ENCODE measurements around the gene TNNT1.

Gene TNNT1

DNA sequence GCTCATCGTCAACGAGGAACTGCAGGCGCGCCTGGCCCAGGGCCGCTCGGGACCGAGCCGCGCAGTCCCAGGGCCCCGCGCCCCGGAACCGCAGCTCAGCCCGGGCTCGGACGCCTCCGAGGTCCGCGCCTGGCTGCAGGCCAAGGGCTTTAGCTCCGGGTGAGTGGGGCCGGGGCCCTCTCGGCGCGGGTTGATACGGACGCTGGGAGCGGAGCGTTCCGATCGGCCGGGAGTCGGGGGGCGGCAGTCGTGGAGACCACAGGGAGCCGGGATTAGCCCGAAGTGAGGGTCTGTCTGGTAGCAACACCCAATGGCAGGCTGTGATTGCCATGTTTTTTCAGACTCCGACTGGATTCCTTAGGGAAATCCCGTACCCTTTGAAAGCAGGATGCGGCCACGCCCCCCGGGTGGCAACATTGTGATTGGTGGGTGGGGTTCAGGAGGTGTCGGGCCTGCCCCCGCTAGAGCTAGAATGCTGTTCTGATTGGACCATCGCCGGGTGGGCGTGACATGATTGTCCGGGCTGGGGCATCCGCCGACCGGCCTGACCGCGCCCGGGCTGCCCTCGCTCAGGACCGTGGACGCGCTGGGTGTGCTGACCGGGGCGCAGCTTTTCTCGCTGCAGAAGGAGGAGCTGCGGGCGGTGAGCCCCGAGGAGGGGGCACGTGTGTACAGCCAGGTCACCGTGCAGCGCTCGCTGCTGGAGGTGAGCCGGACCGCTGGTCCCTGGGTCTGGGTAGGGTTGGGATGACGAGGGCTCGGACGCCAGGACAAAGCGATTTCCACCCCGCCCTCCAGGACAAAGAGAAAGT lies 62.1 kb downstream of the TNNT1 start:
- no peak for FAIRE-seq

GRCh38 chr19:55085923-55086715 lies 62.9 kb downstream of the TNNT1 start:
- no peak for FAIRE-seq

DNA sequence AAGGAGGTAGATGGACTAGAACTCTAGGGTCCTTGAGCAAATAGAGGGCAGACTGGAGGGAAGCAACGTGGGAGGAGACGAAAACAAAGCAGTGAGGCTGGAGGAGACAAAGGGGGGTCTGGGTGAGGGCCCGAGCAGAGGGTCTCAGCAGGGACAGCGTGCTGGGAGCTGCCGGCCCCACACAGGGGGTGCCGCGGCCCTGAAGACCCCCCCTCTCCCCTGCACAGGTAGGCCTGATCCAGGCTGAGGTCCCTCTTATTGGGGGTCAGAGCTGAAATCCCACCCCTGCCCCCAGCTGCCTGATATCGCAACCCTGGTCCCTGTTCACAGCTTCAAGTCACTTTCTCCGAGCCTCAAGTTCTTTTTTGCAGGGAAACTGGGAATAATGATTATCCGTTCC lies 64.6 kb downstream of the TNNT1 start:
- no peak for FAIRE-seq

DNA sequence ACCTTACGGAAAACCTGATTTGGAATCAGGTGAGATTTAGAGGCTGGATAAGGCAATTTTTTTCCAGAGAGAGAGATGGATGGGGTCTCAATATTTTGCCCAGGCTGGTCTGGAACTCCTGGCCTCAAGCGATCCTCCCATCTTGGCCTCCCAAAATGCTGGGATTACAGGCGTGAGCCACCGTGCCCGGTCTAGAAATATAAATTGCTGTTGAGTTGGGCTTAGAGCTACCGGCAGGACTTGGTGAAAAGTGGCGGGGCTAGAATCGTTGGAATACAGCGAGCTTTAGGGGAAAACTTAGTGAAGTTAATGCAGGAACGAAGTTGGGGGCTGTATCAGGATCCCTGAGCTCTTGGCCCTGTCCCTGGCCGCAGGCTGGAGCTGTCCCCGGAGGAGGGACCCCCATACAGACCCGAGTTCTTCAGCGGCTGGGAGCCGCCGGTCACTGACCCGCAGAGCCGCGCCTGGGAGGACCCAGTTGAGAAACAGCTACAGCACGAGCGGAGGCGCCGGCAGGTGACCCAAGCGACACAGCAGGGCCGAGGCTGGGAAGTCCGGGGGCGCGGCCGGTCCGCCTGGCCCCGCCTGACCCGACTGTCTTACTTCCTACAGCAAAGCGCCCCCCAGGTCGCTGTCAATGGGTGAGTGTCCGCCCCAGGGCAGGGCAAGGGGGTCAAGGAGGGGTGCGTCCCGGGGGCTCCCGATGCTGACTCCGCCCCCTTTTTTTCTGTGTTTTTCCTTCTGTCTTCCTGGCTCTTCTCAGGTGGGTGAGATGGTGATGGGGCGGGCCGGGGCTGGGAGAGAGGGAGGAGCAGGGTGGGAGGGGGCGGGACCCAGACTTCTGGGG lies 65.8 kb downstream of the TNNT1 start:
- FAIRE-seq = no peak

Measured in islet of Langerhans (tissue), 1 donor.